Esophagus squamous epithelium (tissue), 4 donors: ENCODE results near the gene TMEM33.
"Not testable (repeated sequence)": the region's sequence is repeated elsewhere in the genome, so short reads cannot be mapped to it uniquely, and the experiment has no call there.

ENCODE experiments used
- CTCF ChIP-seq, 6 experiments: fragments of 450-650 bp in 4 of 6; fragments of 200-600 bp in 2 of 6; sonication (generic) in 2 of 6; IDR thresholded peaks; one replicate each; pipeline ENCODE4 v1.5.1; 2016 to 2019; ENCODE audit warnings: antibody characterized with exemption in 6 of 6, mild to moderate bottlenecking in 4 of 6, moderate library complexity in 4 of 6
- POLR2A ChIP-seq, 4 donors: fragments of 450-650 bp; IDR thresholded peaks; one replicate each; pipeline ENCODE4 v1.6.1; 2017; ENCODE audit warnings: antibody characterized with exemption in 4 of 4, mild to moderate bottlenecking in 4 of 4, moderate library complexity in 3 of 4

DNA sequence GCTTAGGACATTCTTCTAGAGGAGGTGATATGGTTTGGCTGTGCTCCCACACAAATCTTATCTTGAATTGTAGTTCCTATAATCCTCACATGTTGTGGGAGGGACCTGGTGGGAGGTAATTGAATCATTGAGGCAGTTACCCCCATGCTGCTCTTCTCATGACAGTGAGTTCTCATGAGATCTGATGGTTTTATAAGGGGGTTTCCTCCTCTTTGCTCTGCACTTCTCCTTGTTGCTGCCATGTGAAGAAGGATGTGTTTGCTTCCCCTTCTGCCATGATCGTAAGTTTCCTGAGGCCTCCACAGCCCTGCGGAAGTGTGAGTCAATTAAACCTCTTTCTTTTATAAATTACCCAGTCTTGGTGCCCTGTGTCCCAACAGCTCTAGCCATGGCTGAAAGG is 14.8 kb upstream of the TMEM33 start:
- TF ChIP-seq CTCF, POLR2A (IDR thresholded peaks at IDR 0.05): not testable (repeated sequence)
